GM21723 (cell line): ENCODE measurements around the gene ITPR2.
A peak's percentile ranks its signal among the peaks of the same experiment; 100 is the strongest.

ENCODE experiments used
- ATAC-seq: cut with Tn5 transposase; IDR thresholded peaks from one replicate; pipeline ENCODE4 v1.9.1; 2021; ENCODE audit warnings: mild to moderate bottlenecking, moderate library complexity; ENCODE audit not compliant: unreplicated experiment

ITPR2 gene

GRCh38 chr12:26825459-26826016 is 7.5 kb downstream of the ITPR2 start:
- no peak for ATAC-seq

DNA sequence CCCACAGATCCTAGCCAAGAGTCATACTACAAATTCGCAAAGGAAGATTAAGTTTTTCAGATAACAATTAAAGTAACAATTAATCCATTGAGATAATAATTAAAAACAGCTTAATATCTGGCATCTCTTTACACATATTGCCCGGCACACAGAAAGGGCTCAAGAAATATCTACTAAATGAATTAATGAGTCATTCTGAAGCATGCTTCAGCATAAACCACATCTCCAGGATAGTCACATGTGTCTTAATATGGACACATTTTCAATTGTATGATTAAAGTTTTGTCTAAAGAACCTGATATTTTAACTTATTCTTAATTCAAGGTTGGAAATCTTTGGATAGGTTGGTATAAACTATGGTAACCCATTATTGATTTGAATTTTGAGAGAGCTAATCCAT is 9.6 kb downstream of the ITPR2 start:
- ATAC-seq = no peak

- no peak for ATAC-seq
Observed at GRCh38 chr12:26822026-26822425, 11.0 kb downstream of the ITPR2 start.

- ATAC-seq = no peak
Observed at GRCh38 chr12:26821212-26821701, 11.7 kb downstream of the ITPR2 start.

GRCh38 chr12:26818636-26819035 is 14.4 kb downstream of the ITPR2 start:
- no peak for ATAC-seq

DNA sequence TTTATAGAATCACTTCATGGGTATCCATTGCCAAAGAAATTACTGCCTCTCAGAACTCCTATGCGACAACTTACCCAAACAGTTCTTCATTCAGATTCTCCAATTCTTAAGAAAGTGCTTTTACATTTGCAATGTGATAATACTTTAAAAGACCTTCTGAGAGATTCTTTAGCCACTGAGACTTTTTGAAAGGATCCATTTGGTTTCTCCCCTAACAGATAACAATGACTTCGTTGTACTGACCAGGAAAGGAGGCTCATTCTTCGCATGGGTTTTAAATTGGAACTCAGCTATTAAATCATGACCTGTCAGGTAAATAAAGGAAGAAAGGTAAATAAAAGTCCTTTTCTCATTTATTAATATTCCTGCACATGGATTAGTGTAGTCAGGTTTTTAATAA is 14.8 kb downstream of the ITPR2 start:
- no peak for ATAC-seq

GRCh38 chr12:26817183-26817591 is 15.8 kb downstream of the ITPR2 start:
- ATAC-seq = peak; percentile 91

DNA sequence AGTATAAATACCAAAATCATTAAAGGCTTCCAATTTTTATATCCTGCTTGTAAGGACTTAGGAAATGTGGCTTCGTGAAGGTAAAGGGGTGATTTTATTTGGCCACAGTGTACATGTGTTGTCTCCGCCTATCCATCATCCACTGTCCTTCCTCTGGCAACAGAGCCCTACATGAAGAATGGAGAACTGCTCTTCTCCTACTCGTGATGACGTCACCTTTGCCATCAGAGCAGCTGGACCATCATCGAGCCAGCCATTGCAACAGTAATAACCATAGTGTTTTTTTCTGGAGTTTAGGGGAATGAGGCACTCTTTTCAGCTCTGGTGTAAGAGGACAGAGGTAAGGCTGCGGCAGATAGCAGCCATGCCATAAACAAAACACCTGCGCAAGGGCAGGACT is 19.2 kb downstream of the ITPR2 start:
- ATAC-seq = no peak

DNA sequence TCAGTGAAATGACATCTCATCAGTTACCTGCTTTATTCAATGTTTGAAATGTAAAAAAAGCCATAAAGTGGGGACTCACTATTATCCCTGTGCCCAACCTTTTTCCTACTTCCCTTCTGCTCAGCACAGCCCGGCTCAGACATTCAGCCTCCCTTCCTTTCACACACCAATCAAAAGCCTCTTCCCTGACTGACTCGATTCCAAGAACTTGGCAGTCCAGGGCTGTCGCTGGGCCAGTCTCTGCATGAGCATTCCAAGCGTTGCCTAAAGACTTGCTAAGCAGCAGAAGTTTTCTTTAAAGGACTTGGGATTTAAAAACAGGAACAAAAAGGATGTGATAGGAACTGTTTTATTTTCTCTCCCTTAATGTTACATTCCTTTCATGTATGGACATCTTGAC is 22.7 kb downstream of the ITPR2 start:
- ATAC-seq = no peak

- ATAC-seq = no peak
Observed at GRCh38 chr12:26809611-26810285, 23.2 kb downstream of the ITPR2 start.

DNA sequence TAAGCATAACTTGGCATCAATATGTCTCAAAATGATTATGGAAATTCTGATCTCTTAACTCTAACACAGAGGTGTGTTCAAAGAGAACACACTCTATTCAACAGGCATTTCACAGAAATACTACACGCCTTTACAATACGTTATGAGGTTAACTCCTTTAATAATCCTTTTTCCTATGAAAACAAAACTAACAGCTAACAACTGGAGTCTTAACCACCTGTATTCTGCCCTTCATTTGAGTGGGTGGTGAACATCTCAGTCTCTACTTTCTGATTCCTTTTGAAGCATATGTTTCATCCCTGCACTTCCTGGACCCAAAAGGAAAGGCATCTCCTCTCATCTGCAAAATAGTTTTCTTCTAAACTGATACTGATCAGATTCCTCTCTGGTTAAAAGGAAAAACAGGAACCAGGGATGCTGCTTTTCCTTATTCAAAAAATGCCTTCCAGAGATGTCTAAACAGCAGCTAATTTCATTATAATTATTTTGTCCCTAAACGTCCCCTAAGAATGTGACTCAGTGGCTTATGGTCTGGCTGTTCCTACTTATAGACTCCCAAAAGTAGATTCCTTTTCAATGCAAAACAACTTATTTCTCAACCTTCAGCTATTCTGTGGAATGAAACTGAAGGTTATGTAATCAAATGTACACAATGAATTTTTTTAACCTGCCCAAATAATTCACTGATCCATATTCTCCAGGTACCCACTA is 24.1 kb downstream of the ITPR2 start:
- ATAC-seq = no peak

- no peak for ATAC-seq
Observed at GRCh38 chr12:26807292-26807691, 25.7 kb downstream of the ITPR2 start.

DNA sequence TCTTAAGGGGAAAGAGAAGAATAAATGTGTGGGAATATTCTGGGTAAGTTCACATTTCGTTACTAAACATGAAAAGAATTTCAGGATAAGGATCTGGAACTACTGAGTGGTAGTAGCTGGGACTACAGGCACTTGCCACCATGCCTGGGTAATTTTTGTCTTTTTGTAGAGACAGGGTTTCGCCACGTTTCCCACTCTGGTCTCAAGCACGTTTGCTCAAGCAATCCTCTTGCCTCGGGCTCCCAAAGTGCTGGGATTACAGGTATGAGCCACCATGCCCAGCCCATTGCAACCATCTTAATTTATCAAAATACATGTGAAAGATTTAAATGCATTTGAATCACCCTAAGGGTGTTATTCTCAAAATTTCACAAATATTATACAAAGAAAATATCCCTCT is 26.4 kb downstream of the ITPR2 start:
- no peak for ATAC-seq

- no peak for ATAC-seq
Observed at GRCh38 chr12:26805401-26805971, 27.5 kb downstream of the ITPR2 start.

- ATAC-seq = no peak
Observed at GRCh38 chr12:26803552-26803951, 29.4 kb downstream of the ITPR2 start.

GRCh38 chr12:26801486-26801885 is 31.5 kb downstream of the ITPR2 start:
- ATAC-seq = no peak

DNA sequence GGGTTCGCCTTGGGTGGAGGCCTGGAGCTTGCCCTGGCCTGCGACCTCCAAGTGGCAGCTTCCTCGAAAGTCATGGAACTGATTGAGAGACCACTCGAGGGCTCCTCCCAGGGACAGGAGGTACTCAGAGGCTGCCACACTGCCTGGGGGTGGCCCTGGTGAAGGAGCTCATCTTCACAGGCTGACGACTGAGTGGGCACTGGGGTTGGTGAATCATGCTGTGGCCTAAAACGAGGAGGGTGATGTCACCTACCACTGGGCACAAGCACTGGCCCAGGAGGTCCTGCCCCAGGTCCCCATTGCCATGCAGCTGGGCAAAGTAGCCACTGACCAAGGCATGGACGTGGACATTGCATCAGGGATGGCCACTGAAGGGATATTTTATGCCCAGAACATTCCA is 32.1 kb downstream of the ITPR2 start:
- ATAC-seq = no peak

DNA sequence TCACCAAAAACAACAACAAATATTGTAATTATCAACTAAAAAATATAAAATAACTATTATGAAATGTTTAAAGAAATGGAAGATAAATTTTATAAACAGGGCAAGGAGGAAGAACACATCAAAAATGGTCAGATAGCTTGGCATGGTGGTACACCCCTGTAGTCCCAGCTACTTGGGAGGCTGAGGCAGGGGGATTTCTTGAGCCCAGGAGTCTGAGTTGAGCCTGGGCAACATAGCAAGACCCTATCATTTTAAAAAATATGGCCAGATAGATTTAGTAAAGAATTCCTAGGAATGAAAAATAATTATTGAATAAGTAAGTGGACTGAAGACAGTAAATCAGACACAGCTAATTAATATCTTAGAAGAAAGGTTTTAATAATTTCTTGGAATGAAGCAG is 32.6 kb downstream of the ITPR2 start:
- no peak for ATAC-seq

GRCh38 chr12:26799741-26800140 is 33.3 kb downstream of the ITPR2 start:
- no peak for ATAC-seq

DNA sequence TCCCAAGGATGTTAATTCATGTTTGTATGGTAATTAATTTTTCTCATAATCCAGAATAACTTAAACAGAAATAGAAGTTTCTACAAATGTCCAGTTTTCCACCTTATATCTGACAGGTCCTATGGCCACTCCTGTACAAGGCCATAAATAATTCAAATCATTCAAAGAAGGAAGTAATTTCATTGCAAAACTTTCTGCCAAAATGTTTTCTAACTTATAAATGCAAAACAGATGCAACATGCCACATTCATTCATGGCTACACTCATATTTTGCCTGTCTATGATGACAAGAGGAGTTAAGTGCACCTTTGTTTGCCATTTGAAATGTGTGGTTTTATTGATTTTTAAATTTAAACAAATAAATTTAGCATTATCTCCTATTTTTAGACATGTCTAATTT is 34.4 kb downstream of the ITPR2 start:
- ATAC-seq = no peak

GRCh38 chr12:26798023-26798422 is 35.0 kb downstream of the ITPR2 start:
- peak; percentile 68 for ATAC-seq

GRCh38 chr12:26795910-26796309 is 37.1 kb downstream of the ITPR2 start:
- no peak for ATAC-seq
